ENCODE measurements around the gene NANOS2. TPM values are rescaled to one million over a fixed set of nuclear protein-coding genes. Genes with fewer than 3 reads are reported as not detected.

Gene NANOS2
- total and polyA plus RNA-seq, 9 of the 15 experiments (the other 6 are each of a cell fraction or from before 2014, with no cell fraction given) = not detected

- TF ChIP-seq ZNF318 (IDR thresholded peaks at IDR 0.05; ENCODE audit: borderline replicate concordance in 1 of 2, low read depth in 1 of 2) = peak in 1 of 2 experiments; percentile 40; a peak in 1 of 4 replicates
- no peak for TF ChIP-seq SP1 (CRISPR knock-in tag; IDR thresholded peaks at IDR 0.05)
- TF ChIP-seq XRCC4 (IDR thresholded peaks at IDR 0.05; ENCODE audit: extremely low read depth, insufficient read depth, insufficient read length) = no peak
- no peak; the same call in 1 of the 2 replicates for TF ChIP-seq CEBPZ (IDR thresholded peaks at IDR 0.05; ENCODE audit: borderline replicate concordance, low read depth, low read length)
- TF ChIP-seq TCF7L2 (IDR thresholded peaks at IDR 0.05; ENCODE audit: low read depth, low read length) = no peak
- 0 out of 2 replicates have a peak, but pooled peaks have one; percentile 17 for TF ChIP-seq LEF1 (IDR thresholded peaks at IDR 0.05)
- no peak for TF ChIP-seq NONO (IDR thresholded peaks at IDR 0.05; ENCODE audit: low read depth in 2 of 2, low read length in 1 of 2)
- 0 out of 2 replicates have a peak, but pooled peaks have one; percentile 8 for TF ChIP-seq ZBTB26 (CRISPR knock-in tag; IDR thresholded peaks at IDR 0.05)
- TF ChIP-seq KDM5B (IDR thresholded peaks at IDR 0.05; ENCODE audit: insufficient replicate concordance, low read depth, low read length) = peak; percentile 1
These were observed 51.2 kb downstream of the NANOS2 start (continued) for GRCh38 chr19:45863335-45863839.

Data from K562 (cell line).